Measurements from ENCODE around the gene KNG1.
A peak's percentile ranks its signal among the peaks of the same experiment; 100 is the strongest.
"Not testable (repeated sequence)": the region's sequence is repeated elsewhere in the genome, so short reads cannot be mapped to it uniquely, and the experiment has no call there.

KNG1 gene

DNA sequence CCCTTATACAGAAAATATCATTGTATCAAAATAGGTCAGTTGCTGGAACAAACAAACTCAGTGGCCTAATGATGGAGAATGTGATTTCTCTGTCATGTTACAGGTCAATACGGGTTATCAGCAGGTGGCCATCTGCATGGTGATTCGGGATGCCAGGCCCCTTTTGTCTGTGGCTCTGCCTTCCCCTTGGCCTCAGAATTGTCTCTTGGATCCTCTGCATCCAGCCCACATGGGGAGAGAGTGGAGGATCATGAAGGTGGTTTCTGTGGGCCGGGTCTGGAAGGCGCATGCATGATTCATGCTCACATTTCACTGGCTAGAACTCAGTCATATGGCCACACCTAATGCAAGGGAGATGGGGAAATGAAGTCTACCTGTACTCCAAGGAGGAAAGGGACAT is 6.5 kb upstream of the KNG1 start:
- not testable (repeated sequence) for DNase-seq (ENCODE audit: low read depth)

DNA sequence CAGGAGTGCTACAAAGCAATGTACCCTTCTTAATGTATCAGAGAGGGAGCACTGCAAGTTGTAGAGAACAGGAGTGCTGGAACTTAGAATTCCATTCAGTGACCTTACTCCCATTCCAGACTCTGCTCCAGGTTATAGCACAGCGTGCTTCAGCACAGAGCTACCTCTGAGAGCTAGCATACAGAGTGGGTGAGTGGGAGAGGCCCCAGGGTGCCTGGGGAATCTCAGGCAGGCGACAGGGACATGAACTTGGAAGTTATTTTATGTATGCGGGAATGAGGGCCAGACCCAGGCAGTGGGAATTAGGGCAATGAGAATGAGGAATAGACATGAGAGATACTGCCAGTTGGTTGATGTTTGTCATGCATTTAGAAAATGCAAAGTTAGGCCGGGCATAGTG is 3.7 kb upstream of the KNG1 start:
- DNase-seq (ENCODE audit: low read depth): no peak

DNA sequence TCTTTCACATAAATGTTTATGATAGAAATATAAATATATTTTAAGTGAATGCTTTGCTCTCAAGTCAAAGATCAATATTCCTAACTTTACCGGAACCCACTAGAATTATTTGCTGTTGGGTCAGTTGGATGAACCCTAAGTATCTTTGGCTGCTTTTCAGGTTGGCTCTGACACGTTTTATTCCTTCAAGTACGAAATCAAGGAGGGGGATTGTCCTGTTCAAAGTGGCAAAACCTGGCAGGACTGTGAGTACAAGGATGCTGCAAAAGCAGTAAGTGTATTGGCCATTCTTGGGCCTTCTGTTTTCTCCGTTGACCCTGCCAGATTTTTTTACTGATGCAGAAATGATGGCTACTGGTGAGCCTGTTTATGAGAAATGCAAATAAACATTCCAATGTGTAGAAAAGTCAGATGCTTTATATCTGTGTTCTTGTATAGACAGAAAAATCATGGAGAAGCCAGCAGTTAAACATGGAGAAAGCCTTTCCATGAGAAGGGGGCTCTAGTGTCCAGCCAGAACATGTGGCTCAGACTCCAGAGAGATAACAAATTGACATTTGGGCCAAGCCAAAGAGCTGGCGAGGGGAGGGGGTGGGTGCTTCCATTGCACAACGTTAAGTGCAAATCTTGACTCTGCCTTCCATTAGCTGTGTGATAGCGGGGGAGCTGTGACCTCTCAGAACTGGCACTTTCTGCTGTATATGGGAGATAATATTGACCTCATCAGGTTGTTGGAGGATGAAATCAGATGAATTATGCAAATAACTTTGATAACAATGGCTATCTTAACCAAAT is 3.0 kb downstream of the KNG1 start:
- no peak for DNase-seq (ENCODE audit: low read depth)

DNA sequence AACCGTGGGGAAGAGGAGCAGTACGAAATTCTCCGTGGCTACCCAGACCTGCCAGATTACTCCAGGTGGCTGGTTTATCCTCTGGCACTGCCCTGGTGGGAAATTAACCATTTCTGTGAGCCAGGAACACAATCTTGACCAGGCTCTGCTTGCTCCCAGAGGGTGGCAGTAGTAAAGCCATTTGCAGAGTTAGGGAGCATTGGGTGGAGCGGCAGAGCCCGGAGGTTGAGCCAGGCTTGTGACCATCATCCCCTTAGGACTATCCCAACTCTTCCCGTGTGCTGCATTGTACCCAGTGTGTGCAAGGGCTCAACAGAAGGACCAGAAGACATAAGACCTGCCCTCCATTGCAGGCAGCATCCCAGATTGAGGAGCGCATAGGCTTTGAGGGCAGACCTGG is 5.3 kb downstream of the KNG1 start:
- DNase-seq (ENCODE audit: low read depth): no peak

DNA sequence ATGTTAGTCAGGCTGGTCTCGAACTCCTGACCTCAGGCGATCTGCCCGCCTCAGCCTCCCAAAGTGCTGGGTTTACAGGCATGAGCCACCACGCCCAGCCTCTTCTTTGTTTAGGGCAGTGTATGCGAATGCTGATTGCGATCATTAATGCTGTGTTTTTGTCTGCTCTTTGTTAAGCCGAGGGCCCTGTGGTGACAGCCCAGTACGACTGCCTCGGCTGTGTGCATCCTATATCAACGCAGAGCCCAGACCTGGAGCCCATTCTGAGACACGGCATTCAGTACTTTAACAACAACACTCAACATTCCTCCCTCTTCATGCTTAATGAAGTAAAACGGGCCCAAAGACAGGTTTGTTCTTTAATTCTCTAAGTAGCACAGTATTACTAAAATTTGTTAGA is 7.8 kb downstream of the KNG1 start:
- DNase-seq (ENCODE audit: low read depth): no peak

DNA sequence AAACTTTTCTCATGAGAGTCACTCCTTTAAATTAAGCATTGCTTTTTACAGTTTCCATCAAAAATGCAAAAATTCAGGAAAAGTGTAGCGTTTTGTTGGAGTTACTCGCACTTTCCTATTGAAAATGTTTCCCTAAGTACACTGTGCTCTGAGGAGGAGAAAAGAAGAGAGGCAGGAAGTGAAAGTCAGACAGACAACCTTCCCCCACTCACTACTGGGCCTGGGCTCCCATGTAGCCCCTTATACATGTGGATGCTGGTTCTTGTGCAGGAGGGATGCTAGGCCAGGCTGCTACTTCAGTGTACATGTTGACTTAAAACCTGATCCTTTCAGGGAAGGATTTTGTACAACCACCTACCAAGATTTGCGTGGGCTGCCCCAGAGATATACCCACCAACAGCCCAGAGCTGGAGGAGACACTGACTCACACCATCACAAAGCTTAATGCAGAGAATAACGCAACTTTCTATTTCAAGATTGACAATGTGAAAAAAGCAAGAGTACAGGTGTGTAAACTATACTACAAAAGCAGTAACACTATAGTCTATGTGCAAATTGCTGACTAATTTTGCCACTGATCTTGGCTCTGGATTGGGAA is 15.1 kb downstream of the KNG1 start:
- DNase-seq (ENCODE audit: low read depth): no peak

DNA sequence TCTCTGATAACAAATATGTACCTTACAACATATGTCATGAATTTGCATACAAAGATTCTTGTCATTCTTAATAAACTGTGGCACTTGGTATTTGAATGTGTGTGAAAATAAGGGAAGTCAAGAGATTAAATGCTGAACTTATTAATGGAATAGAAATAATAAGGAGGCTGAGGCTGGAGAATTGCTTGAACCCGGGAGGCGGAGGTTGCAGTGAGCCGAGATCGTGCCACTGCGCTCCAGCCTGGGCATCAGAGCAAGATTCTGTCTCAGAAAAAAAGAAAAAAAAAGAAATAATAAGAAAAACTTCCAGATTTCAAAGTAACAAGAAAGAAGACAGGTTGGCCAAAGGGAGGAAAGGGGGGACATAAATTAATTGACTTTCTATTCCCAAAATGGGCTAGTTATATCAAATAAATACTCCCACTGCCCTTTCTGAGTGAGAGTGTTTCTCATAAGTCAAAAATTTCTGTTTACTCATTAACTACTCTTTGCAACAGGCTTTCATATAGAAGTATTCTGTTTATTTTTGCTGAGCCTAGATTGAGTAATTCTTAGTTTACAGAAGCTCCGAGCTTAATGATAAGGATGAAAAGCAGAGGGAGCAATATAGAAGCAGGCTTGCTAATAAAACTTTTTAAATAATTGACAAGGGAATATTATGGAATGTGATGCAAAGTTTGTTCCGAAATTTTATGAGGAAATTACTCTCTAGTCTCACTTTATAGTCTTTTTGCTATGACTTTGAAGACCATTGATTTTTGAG is 25.6 kb downstream of the KNG1 start:
- no peak for DNase-seq (ENCODE audit: low read depth)

DNA sequence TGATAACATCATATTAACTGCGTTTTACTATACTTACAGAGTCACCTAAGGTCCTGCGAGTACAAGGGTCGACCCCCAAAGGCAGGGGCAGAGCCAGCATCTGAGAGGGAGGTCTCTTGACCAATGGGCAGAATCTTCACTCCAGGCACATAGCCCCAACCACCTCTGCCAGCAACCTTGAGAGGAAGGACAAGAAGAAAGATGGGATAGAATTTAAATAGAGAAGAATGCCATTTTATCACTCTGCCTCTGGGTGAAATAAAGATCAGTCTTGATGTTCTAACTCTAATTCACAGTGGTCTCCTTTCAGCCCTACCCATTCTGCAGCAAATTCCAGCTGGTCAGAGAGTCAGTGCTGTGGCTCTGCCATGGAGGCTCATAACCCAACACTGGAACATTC is 26.5 kb downstream of the KNG1 start:
- DNase-seq (ENCODE audit: low read depth): no peak

DNA sequence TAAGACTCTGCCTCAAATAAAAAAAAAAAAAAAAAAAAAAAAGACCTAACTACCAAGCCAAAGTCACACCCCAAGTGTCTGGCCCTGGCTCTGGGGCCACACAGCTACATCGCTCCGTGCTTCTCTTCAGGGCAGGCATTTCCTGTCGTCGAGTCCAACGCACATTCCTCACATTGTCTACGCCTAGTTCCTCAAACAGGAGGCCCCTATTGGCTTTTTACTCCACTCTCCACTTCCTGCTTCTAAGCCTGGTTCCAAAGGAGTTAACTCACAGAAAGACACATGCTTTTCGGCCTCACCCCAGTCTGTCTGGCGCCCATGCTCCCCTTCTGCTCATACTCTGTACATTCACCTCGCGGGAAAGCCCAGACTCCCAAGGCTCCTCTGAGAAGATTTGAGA is 28.8 kb downstream of the KNG1 start:
- DNase-seq (ENCODE audit: low read depth): no peak

DNA sequence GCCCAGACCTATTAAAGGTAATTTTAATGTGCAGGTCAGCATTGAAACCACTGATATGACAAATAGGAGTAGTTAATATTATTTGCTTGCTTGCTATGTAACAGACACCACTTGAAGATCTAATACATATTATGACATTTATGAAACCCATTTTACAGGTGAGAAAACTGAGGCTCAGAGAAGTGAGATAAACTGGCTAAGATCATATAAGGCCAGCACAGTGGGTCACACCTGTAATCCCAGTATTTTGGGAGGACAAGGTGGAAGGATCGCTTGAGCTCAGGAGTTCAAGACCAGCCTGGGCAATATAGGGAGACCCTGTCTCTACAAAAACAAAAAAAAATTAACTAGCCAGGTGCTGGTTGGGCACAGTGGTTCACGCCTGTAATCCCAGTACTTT is 33.2 kb downstream of the KNG1 start:
- no peak for DNase-seq (ENCODE audit: low read depth)

DNA sequence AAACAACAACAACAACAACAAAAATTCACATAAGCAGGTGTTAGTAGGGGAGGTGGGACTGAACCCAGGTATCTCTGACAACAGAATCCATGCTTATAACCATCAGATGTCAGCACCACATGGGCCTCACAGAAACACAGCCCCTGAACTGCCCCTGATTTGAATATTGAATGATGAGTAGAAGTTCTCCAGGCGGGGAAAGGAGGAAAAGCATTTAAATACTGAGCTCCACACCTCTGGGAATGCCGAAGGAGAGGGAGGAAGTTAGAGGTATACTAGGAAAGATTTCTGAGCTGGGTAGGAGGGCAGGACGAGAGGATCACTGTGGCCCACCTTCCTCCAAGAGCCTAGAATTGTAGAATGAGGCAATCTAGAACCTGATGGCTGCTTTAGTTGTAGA is 34.3 kb downstream of the KNG1 start:
- no peak for DNase-seq (ENCODE audit: low read depth)

DNA sequence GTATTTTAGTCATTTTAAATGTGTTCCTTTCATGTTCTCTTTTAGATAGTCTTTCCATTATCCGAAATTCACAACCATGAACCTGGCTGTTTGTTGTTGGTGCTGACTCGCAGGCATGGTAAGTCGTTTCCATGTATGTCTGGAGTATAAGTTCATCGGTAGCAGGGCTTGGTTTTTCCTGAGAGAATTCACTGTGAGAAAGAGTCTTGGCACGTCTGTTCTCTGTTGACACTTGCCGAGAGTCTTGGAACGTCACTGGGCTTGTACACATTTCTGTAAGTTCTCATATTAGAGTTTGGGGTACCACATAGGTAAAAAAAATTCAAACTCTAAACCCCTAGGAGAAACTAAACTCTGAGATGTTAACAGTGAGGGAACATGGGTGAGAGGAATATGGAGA is 36.8 kb downstream of the KNG1 start:
- no peak for DNase-seq (ENCODE audit: low read depth)

DNA sequence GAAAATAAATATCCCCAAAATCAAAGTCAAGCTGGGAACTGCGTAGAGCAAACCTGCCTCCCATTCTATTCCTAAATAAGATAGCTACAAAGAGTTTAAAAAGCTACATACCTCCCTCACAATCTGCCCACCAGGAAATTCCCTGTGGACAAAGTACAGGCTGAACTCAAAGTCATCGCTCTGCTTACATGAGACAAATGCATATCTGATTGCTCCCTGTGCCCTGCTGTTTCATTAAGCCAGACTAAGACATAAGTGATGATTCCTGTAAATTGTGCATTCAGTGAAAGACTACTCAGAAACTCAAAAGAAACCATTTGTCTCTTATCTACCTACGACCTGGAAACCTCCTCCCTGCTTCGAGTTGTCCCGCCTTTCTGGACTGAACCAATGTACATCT is 37.7 kb downstream of the KNG1 start:
- DNase-seq (ENCODE audit: low read depth): no peak

DNA sequence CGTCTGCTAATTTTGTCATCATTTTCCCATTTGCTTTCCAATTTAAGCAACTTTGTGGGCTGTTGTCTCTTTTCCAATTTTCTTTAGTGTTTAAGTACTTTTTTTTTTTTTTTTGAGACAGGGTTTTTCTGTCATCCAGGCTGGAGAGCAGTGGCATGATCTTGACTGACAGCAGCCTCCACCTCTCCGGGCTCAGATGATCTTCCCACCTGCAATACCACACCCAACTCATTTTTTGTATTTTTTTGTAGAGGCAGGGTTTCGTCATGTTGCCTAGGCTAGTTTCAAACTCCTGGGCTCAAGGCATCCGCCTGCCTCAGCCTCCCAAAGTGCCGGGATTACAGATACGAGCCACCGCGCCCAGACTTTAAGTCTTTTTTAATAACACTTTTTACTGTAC is 40.1 kb downstream of the KNG1 start:
- DNase-seq (ENCODE audit: low read depth): no peak

DNA sequence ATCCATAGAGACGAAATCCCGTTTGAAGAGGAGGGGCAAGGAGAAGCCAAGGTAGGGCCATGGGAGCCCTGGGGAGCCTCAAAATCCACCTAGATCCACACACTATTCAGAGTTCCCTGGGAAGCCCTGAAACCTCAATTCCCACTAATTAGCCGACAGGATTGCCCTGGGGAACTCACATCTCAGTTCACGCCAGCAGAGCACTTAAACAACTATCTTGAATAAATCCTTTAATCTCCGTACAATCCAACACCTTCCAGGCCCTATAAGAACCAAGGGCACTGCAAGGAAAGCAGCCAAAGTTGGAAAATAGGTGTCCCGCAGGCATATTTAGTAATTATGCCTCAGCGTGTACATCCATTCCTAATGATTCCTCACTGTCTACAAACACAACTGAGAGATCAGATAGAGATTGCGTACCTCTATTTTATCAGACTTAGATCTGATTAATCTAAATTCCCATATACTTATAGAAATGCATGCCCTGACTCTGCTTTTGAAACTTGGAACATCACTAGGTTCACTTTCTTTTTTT is 40.6 kb downstream of the KNG1 start:
- DNase-seq (ENCODE audit: low read depth): no peak

DNA sequence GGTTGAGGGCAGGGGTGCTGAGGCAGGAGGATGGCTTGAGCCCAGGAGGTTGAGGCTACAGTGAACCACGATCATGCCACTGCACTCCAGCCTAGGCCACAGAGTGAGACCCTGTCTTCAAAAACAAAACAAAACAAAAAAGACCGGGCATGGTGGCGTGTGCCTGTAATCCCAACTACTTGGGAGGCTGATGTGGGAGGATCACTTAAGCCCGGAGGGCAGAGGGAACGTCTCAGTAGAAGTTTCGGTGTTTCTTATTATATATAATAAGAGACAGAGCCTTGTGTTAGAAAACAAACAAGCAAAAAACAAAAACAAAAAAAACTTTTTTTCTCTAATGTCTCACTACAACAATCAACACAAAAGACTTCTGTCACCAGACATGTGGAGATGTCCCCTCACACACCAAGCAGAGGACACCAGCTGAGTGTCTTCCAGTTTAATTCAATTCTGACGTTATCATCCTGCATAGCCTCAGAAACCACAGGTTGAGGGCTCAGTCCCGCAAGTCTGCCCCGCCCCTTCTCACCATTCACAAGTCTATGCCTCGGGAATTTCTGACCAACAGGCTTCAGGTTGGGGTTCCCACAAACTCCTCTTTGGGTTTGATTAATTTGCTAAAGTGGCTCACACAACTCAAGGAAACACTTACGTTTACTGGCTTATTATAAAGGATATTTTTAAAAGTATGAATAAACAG is 42.2 kb downstream of the KNG1 start:
- DNase-seq (ENCODE audit: low read depth): no peak

DNA sequence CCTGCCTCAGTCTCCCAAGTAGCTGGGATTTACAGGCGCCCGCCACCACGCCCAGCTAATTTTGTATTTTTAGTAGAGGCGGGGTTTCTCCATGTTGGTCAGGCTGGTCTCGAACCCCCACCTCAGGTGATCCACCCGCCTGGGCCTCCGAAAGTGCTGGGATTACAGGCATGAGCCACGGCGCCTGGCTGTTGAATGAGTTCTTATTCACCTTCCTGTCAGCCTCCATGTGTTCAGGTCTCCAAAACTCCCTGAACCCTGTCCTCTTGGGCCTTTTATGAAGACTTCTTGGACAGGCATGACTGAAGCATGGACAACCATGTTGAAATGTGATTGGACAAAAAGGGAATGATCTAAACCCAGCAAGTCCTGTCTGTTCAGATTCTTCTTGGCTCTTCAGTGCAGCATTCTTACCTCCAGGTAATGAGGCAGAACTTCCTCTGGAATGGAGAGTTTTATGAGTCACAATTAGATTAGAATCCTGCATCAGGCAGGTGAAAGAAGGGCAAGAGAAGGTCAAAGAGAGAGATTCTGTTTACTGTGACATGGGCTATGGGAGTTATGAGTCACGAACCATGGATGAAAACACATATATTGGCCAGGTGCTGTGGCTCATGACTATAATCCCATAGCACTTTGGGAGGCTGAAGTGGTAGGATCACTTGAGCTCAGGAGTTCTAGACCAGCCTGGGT is 43.1 kb downstream of the KNG1 start:
- DNase-seq (ENCODE audit: low read depth): no peak

DNA sequence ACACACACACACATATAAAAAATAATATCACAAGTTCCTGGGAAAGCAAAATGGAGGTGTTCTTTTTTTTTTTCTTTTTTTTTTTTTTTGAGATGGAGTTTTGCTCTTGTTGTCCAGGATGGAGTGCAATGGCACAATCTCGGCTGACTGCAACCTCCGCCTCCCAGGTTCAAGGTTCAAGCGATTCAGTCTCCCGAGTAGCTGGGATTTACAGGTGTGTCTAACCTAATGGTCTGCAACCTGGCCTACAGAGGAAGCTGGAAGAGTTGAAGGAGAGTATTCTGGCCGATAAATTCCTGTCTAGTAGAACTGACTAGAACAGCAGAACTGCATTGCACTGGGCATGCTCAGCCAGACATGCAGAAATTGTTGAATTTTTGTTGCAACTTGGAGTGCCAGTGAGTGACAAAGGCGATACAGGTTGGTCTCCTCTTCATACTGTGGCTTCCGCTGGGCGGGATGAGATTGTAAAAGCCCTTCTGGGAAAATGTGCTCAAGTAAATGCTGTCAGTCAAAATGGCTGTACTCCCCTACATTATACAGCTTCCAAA is 43.8 kb downstream of the KNG1 start:
- DNase-seq (ENCODE audit: low read depth): no peak

DNA sequence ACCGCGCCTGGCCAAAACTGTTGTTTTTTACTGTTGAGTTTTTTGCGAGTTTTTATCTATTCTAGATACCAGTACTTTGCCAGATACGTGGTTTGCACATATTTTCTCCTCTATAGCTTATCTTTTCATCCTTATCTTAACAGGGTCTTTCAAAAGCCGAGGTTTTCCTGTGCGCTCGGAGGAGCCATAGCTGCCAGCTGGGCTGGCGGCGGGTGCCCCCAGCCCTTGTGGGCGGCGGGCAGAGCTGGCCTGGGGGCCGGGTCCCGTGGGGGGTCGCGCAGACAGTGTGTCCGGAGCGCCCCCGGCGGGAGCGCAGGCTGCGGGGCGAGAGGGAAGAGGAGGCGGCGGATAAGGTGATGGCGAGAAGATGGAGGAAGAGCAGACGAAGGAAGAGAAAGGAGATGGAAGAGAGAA is 55.1 kb downstream of the KNG1 start:
- no peak for DNase-seq (ENCODE audit: low read depth)

DNA sequence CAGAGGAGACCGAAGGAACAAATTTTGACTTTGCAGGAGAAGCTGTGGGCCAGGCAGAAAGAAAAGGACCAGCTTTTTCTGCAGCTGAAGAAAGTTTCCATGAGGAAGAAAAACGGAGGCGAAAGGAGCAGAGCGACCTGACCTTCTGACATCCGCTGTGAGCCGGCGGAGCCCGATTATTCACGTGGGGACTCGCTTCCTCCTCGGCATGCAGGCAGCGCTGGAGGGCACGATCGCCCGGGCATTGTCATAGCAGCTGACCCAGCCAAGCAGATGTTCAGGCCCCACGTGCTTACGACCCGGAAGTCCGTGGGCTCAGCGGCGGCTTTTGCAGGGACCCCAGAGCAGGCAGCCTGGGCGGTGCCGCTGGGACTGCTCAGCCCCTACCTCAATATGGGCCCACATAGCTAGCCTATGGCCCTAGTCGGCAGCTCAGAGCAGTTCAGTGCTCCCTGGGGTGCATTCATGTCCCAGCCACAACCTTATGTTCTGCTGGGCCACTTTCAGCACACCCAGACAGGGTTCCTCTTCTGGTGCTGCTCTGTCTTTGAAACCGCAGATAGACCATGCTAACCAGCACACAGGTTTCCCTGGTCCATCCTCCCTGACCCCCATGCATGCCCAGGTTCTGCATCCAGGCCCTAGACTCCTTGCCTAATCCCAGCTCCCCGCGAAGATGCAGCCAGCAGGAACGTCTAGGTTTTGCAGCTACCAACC is 55.7 kb downstream of the KNG1 start:
- DNase-seq (ENCODE audit: low read depth): peak; percentile 20

DNA sequence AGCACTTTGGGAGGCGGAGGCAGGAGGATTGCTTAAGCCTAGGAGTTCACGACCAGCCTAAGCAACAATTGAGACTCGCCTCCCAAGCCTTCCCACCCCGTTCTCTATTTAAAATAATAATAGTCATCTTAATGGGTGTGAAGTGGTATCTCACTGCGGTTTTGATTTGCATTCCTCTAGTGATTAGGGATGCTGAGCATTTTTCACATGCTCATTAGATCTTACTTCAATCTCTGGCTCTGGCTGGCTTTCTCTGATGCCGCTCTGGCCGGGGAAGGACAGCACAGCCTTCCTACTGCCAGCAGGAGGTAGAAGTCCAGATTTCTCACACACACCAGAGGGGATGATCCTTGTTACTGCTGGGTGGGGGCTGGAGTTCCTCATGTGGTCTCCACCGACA is 58.8 kb downstream of the KNG1 start:
- no peak for DNase-seq (ENCODE audit: low read depth)

Data from T-helper 22 cell (primary cell).